GM15510 (cell line): ENCODE results near the gene TBL1XR1.

Source experiments
- POLR2A ChIP-seq: IDR thresholded peaks from 3 replicates; pipeline ENCODE4 v1.6.1; 2011; ENCODE audit warnings: borderline replicate concordance; ENCODE audit not compliant: insufficient read length; ENCODE audit errors: extremely low read depth

Gene TBL1XR1

DNA sequence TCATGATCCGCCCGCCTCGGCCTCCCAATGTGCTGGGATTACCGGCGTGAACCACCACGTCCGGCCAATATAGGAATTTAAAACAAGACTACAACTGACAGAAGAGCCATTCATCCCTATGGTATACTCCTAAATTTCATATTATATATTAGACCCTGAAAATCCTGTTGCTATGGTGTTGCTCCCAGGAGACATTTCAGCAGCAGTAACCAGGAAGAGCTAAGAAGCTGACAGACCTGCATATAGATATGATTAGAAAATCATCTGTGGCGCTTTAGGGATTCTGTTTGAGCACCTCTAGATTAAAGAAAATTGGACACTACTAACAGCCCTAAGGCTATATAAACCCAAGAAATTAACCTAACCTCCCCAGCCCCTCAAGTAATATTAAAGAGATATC, 38.8 kb downstream of the TBL1XR1 start:
- no peak for TF ChIP-seq POLR2A

DNA sequence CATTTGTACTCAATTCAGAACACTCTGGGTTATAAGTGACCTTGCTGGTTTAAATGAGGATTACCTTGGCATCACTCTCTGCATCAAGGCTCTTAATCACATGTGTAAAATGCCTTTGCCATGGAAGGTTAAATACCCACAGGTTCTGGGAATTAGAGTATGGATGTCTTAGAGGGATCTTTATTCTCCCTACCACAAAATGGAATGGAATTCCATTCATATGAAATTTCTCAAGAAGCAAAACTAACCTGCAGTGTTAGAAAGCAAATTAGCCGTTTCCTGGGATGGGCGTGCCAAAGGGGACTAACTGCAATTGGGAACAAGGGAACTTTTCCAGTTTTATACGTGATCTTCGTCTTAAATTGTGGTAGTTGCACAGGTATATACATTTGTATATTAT, 39.8 kb downstream of the TBL1XR1 start:
- TF ChIP-seq POLR2A: no peak

DNA sequence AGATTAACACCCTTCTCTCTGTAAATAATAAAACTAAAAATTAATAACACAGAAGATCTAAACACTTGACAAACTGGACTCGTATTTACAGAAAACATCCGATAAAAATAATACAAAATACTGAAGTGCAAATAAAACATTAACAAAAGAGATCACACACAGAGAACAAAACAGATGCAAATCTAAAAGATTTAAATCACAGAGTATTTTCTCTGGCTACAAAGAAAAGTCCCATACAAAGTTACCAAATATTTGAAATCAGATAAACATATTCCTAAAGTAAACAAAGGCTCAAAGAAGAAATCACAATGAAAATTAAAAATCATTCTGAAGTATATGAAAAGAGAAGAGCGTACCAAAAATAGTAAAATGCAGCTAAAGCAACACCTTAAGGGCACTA, 42.5 kb downstream of the TBL1XR1 start:
- TF ChIP-seq POLR2A: no peak

DNA sequence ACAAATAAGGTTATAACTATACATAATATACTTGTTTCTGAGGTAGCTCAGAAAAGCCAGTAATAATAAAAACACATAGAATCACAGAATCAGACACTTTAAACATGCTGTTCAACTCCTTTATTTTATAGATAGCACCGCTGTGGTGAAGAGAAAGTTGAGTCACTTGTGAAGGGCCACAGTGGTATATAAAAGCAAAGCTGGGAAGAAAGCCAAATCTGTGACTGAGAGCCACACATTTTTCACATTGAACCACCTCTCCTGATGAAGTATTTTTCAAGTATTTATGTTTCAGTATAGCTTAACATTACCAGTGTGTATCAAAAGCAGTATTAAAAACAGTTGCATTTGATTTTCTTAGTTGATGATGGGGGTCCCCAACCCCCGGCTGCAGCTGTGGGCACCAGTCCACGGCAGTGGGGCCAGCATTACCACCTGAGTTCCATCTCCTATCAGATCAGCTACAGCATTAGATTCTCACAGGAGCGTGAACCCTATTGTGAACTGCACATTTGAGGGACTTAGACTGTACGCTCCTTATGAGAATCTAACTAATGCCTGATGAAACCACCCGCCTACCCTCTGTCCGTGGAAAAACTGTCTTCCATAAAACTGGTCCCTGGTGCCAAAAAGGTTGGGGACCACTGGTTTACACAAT, 46.2 kb downstream of the TBL1XR1 start:
- no peak for TF ChIP-seq POLR2A

DNA sequence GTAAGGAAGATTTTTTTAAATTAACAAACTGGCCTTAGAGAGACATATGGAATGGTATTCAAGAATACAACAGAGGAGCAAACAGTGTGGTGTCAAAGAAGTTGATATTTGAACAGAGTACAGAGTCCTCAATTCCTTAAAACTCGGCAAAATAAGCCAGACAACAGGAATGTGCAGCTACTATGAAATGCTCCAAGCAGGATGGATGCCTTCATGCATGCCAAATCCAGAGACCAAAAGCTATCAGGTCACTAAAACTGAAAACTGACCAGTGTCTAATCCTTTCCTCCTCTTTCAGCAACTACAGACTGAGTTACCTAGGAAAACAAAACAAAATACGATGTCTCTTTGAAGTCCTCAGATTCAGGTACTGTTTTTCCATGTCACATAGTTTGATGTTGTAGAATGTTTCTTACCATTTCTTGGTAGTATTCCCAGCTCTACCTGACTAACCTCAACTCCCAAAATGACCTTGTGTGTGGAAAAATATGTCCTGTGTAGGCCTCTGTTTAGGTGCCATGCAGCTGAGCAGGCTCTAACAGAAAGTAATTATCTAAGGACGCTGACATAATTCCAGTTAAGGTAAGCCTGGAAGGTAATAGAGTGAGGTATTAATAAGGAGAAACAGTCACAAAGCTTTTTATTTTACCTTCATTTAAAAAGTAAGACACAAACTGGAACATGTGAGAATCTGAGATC, 46.9 kb downstream of the TBL1XR1 start:
- TF ChIP-seq POLR2A: no peak

DNA sequence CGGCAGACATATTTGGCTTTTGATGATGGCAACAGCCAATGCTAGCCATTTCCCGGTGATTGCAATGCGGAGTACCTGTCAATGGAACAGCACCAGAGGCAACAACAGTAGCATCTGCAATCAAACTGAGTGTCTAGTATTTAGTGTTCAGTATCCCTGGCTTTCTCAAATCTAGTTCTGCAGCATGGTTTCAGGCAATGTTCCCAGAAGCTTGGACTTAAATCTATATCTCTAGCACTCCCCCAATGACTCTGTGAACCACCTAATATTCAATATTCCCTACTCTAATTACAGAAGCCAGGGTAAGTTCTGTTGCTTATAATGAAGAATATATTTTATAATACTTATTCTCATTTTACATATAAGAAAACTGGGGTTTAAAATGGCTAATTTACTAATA, 48.2 kb downstream of the TBL1XR1 start:
- no peak for TF ChIP-seq POLR2A

DNA sequence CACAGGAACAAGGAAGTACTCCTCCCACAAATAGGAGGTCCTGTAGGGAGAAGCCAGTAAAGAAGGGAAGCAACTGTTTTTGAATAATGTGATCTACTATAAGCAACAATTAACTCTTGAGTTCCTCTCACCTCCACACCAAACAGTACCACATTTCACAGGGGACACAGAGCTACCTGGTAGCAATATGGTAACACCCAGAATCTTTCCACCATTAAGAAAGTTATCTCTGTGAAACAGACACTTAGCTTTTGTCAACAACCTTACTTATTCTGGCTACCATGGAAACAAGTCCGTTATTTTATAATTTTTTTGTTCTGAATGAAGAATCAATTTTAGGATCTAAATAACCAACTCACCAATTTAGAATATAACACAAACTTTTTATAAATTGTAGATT, 49.5 kb downstream of the TBL1XR1 start:
- TF ChIP-seq POLR2A: no peak

DNA sequence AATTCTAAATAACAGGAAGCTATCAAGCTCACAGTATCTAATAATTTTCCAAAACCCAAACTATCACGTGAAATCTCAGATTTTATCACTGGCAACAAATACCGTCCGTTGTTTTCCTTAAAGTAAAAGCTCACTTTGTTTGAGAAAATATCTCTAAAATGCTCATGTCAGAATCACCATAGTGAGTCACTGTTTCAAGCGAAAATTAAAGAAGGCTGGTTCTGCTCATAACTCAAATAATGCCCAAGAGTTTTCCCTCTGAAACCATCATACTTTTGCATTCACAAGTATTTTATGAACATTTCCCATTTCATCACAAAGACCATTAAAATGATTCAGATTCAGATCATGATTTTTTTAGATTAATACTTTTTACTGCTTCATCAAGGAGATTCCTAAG, 50.6 kb downstream of the TBL1XR1 start:
- TF ChIP-seq POLR2A: no peak

DNA sequence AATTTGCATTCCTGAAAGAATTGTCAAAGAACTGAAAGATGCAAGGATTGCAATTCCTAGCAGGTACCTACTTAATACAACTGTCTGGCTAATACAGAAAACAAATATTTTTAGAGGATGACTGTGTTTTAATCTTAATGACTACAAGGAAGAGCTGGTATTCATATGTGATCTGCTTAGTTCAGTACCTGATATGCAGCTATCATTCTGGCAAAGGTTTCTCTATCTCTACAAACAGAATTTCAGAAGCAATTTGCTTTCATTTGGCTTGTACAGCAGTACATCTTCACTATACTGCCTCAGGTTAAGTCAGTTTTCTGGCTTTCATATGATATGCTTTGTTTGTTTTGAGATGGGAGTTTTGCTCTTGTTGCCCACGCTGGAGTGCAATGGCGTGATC, 51.3 kb downstream of the TBL1XR1 start:
- TF ChIP-seq POLR2A: no peak

DNA sequence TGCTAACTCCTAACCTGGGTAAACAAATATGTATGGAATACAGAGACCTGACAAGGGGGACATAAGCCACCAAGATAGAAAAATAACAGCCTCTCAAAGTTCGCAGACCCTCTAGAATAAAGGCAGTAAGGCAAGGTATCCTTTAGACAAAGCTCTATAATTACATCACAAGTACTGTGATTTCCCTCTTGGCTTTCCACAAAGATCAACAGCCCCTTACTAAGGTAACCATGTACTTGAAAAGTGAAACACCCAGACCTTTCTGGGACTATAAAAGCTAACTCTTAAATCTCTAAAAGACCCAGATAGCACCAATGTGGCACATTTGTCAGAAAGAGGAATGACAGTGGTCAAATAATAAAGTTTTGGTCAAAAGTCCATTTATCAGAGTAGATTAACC, 51.9 kb downstream of the TBL1XR1 start:
- no peak for TF ChIP-seq POLR2A

DNA sequence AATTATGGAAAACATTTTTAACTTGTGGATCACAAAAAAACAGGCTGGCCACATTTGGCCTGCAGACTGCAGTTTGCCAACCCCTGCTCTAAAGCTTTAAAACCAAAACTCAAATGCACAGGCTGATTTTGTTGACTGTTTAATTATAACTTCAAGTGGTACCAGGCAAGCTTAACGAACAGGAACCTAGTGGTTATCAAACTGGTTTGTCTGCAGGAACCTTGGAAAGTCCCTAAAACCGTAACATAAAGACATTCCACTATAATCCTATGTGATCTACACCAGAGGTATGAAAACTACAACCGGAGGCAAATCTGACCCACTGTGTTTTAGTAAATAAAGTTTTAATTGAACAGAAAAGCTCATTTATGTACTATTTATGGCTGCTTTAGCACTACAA, 52.4 kb downstream of the TBL1XR1 start:
- TF ChIP-seq POLR2A: no peak

DNA sequence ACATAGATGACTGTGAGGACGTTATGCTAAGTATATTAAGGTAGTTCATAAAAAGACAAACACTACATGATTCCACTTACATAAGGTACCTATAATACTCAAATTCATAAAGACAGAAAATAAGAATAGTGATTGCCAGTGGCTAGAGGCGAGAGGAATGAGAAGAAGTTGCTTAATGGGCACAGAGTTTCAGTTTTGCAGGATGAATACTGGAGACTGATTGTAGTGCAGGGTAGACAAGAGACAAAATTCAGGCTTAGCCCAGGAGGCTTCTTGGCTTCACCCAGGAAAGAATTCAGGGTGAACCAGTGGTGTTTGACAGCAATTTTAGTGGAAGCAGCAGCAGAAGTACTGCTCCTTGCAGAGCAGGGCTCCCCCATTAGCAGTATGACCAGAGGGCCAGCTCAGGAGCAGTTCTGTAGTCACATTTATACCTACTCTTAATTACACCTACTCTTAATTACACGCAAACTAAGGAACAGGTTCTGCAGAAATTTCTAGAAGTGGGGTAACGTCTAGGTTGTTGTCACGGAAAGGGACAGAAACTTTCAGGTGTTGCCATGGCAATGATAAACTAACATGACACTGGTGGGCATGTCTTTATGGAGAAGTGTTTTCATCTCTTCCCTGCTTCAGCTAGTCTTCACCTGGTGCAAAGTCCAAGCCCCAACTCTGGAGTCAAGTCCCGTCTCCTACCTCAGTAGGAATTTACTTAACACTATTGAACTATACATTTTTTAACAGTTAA, 55.2 kb downstream of the TBL1XR1 start:
- TF ChIP-seq POLR2A: no peak

DNA sequence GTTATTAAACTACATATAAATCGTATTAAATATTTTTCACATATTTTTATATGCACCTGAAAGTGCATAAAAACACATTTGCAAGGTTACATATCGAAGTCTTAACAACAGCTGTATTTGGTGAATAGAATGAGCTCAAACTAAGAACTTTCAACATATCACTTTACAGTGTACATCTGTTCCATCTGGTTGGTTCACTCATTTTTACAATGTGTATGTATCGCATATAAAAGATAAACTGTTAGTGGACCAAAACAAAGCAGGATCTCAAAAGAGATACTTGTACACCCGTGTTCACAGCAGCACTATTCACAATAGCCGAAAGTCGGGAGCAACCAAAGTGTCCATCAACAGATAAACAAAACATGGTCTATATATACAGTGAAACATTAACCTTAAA, 55.8 kb downstream of the TBL1XR1 start:
- no peak for TF ChIP-seq POLR2A

DNA sequence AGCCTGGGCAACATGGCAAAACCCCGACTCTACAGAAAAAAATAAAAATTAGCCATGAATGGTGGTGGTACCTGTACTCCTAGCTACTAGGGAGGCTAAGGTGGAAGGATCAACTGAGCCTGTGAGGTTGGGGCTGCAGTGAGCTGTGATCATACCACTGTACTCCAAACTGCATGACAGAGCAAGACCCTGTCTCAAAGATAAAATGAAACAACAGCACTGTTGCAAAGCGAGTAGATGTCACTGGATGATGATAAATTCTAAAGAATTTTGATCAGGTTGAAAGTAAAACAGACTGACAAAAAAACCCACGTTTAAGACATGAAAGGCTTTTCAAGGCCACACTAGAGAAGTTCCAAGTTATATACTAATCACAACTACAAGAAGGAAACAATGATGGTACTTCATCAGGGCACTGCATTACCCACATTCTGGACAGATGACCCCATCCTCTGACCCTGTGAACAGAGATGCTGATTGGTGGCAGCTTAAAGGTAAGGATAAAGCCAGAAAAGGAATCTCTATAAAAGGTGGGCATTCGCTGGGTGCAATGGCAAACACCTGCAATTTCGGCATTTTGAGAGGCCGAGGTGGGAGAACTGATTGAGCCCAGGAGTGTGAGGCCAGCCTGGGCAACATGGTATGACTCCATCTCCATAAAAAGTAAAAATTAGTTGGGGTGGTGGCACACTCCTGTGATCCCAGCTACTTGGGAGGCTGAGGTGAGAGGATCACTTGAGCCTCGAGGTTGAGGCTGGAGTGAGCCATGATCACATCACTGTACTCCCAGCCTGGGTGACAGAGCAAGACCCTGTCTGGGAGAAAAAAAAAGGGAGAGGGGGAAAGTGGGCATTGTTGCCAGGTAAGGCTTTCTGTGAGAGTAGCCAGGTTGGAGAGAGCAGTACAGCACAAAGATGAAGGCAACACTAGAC, 59.2 kb downstream of the TBL1XR1 start:
- TF ChIP-seq POLR2A: no peak

DNA sequence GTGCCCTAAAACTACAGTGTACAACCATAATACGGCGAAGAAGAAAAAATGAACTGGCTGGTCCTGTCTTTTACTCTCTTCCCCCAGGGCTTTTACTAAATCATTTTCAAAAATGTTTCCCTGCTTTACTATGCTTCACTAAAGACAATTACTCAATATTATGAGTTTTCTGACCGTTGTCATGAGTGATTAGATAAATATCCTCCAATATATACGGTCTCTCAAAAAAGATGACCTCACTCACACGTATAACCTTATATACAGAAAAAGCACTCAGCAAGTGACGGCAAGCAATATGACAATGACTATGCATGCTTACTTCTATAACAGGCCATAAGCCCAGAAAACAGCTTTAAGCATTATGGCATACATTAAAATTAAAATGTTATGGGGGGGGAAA, 60.5 kb downstream of the TBL1XR1 start:
- no peak for TF ChIP-seq POLR2A

DNA sequence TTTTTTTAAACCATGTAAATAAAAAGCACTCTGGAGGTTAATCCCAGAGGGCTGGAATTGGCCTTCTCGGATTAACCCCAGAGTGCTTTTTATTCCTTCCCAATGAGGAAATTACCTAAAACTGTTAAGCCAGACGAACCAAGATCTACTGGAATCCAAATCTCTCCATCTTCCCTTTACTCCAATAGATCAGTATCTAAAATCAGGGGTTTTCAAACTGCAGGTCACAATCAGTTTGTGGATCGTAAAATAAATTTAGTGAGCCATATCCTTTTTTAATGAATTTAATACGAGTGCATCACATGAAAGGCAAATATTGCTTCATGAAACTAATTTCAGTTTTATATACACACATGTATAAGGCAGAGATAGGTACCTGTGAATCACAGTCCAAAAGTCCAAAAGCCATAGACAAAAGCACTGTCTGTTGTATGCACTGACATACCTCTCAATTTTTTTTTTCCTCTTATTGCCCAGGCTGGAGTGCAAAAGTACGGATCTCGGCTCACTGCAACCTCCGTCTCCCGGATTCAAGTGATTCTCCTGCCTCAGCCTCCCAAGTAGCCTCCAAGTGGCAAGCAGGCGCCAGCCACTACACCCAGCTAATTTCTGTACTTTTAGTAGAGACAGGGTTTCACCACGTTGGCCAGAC, 61.3 kb downstream of the TBL1XR1 start:
- TF ChIP-seq POLR2A: no peak
